Kidney (tissue), 14 donors: ENCODE results near the gene RIC3. TPM values are rescaled to one million over a fixed set of nuclear protein-coding genes. Genes with fewer than 3 reads are reported as not detected.

ENCODE experiments used
- DNase-seq, 5 donors: peaks; one replicate each; pipeline ENCODE4 v3.0.0-alpha.2; 2013 to 2020
- FAIRE-seq: peaks from 2 replicates; lab custom pipeline; 2012; peaks lifted over from hg19 to GRCh38; lab: Jason Lieb, UNC
- H3K27ac ChIP-seq, 2 donors: one replicate each; pipeline ENCODE4 v1.7.0; 2013; ENCODE audit warnings: low read depth in 2 of 2, low read length in 2 of 2, inconsistent platforms in 1 of 2
- H3K27me3 ChIP-seq: one replicate; pipeline ENCODE4 v1.7.1; 2013; ENCODE audit warnings: low read length, inconsistent platforms; ENCODE audit not compliant: control insufficient read depth, insufficient read depth
- H3K36me3 ChIP-seq, 3 donors: one replicate each; pipeline versions ENCODE4 v1.7.0 to v1.7.1; 2013; ENCODE audit warnings: low read length in 3 of 3, control low read depth in 1 of 3, inconsistent platforms in 1 of 3; ENCODE audit not compliant: insufficient read depth in 3 of 3, control insufficient read depth in 2 of 3
- H3K4me1 ChIP-seq, 3 donors: one replicate each; pipeline versions ENCODE4 v1.7.0 to v1.7.1; 2013; ENCODE audit warnings: low read length in 3 of 3, inconsistent platforms in 1 of 3, low read depth in 1 of 3; ENCODE audit not compliant: control insufficient read depth in 2 of 3, insufficient read depth in 2 of 3
- H3K4me3 ChIP-seq, 3 donors: one replicate each; pipeline versions ENCODE4 v1.7.0 to v1.8.1; 2013; ENCODE audit warnings: low read length in 3 of 3, control low read depth in 1 of 3, inconsistent platforms in 1 of 3
- H3K9ac ChIP-seq, 3 donors: one replicate each; pipeline versions ENCODE4 v1.7.0 to v1.7.1; 2013; ENCODE audit warnings: low read length in 3 of 3, control low read depth in 1 of 3, inconsistent platforms in 1 of 3
- H3K9me3 ChIP-seq, 3 donors: one replicate each; pipeline versions ENCODE4 v1.7.0 to v1.7.1; 2013; ENCODE audit warnings: low read length in 3 of 3, control low read depth in 1 of 3, inconsistent platforms in 1 of 3; ENCODE audit not compliant: control insufficient read depth in 2 of 3, insufficient read depth in 1 of 3
- CTCF ChIP-seq: IDR thresholded peaks from 3 replicates; pipeline ENCODE4 v1.5.1; 2012; ENCODE audit warnings: mild to moderate bottlenecking, moderate library complexity, borderline replicate concordance; ENCODE audit not compliant: insufficient read depth; ENCODE audit errors: extremely low read depth
- intact Hi-C: fragments of 100-400 bp; cut with DNase I; formaldehyde crosslinking; loops from one replicate; pipeline ENCODE4 v1.11.1; 2022
- polyA plus RNA-seq: library from polyadenylated mRNA; stranded (reverse); fragments of 350-450 nt; fragmentation: Illumina TruSeq; extraction: RNeasy Lipid Tissue Mini Kit (QIAGEN cat#74804); gene quantifications from one replicate; pipeline ENCODE4 v1.2.3, GENCODE V29; 2014; ENCODE audit warnings: low read depth, low replicate concordance; ENCODE audit not compliant: insufficient read depth
- total RNA-seq: library from RNA; stranded (reverse); fragmentation: NEBNext Ultra II Directional; extraction: Animal tissue kit (Norgen Biotek cat#: 25700); gene quantifications from one replicate; pipeline ENCODE4 v1.2.1, GENCODE V29; 2021
- donor health status: control.
- donor health status: control.
- donor health status: control.
- donor health status: control.
- donor health status: control.
- donor health status: DM: yes; HTN: yes; CAD: no.
- donor health status: Normal renal cell carcinoma (clear cell type).

Gene RIC3
- total and polyA plus RNA-seq, 2 donors from 2014 or later: 10.5 to 30.7 TPM

- no peak for DNase-seq
- Histone ChIP-seq H3K9me3 (no peaks in the 10 kb centered on the region), H3K4me3 (no peak overlapping the region), H3K4me1 (no peaks in the 10 kb centered on the region), H3K27me3 (no peaks in the 10 kb centered on the region), H3K27ac (no peak overlapping the region), H3K36me3 (no peaks in the 10 kb centered on the region), H3K9ac (no peak overlapping the region)
- intact Hi-C loops: no loop called here
- no peak for TF ChIP-seq CTCF
- no peak for FAIRE-seq
These were observed 14.3 kb upstream of the RIC3 start for GRCh38 chr11:8183111-8183510.

- FAIRE-seq: no peak
- no peak overlapping the region for H3K4me3 ChIP-seq
- H3K9ac ChIP-seq: no peak overlapping the region
- H3K4me1 ChIP-seq: no peaks in the 10 kb centered on the region
- H3K27me3 ChIP-seq: no peaks in the 10 kb centered on the region
- DNase-seq: no peak
- no peak for TF ChIP-seq CTCF
- no peaks in the 10 kb centered on the region for H3K9me3 ChIP-seq
- H3K27ac ChIP-seq: no peak overlapping the region
- intact Hi-C loops: no loop called here
- no peaks in the 10 kb centered on the region for H3K36me3 ChIP-seq
These were observed 11.6 kb upstream of the RIC3 start for GRCh38 chr11:8180469-8180868.

GRCh38 chr11:8178297-8178696 lies 9.5 kb upstream of the RIC3 start:
- H3K4me3 ChIP-seq: no peak overlapping the region
- no peak overlapping the region for H3K27ac ChIP-seq
- H3K9ac ChIP-seq: no peak overlapping the region
- H3K4me1 ChIP-seq: no peaks in the 10 kb centered on the region
- H3K27me3 ChIP-seq: no peaks in the 10 kb centered on the region
- intact Hi-C loops: no loop called here
- H3K9me3 ChIP-seq: no peaks in the 10 kb centered on the region
- FAIRE-seq (no peak), DNase-seq (no peak)
- no peaks in the 10 kb centered on the region for H3K36me3 ChIP-seq
- TF ChIP-seq CTCF: no peak

- Histone ChIP-seq H3K4me3 (no peak overlapping the region), H3K36me3 (no peaks in the 10 kb centered on the region), H3K9me3 (no peaks in the 10 kb centered on the region), H3K27ac (no peak overlapping the region), H3K4me1 (no peaks in the 10 kb centered on the region), H3K27me3 (no peaks in the 10 kb centered on the region), H3K9ac (no peak overlapping the region)
- TF ChIP-seq CTCF: no peak
- DNase-seq: no peak
- intact Hi-C loops: no loop called here
- FAIRE-seq: no peak
These were observed 8.3 kb upstream of the RIC3 start for GRCh38 chr11:8177136-8177535.
